ENCODE results near the gene RDM1. TPM values are rescaled to one million over a fixed set of nuclear protein-coding genes. Genes with fewer than 3 reads are reported as not detected.

Gene RDM1
- 0.28 and 1.3 TPM in 2 replicates for total RNA-seq

GRCh38 chr17:35930211-35931065, at the start of gene RDM1:
Gene RDM1, minus strand, starts transcription at chr17:35930773. Its CDS starts 46 bp downstream, at chr17:35930727.

GRCh38 chr17:35943537-35943936, 13.0 kb upstream of the RDM1 start, which contains the start of gene LYZL6:
Gene LYZL6, minus strand, starts transcription at chr17:35943713. Its CDS starts 4,357 bp downstream, at chr17:35939356.

GRCh38 chr17:35879773-35880654, 50.6 kb downstream of the RDM1 start, which contains the start of gene CCL5:
Gene CCL5, minus strand, starts transcription at chr17:35880360.

GRCh38 chr17:35868737-35869136, 61.8 kb downstream of the RDM1 start, which contains the start of gene HEATR9:
Gene HEATR9, minus strand, starts transcription at chr17:35868891. Its CDS starts 149 bp downstream, at chr17:35868742.

Other genes with a start within 250 kb of the RDM1 start
- 1.2 and 3.9 TPM in 2 replicates for gene RASL10B, start 199.1 kb downstream of the RDM1 start, total RNA-seq
- gene GAS2L2, start 177.5 kb downstream of the RDM1 start, total RNA-seq: 0.28 TPM in 1 of 2 replicates, not detected in the other
- gene C17orf50, start 169.9 kb downstream of the RDM1 start, total RNA-seq: not detected in 2 replicates
- gene MMP28, start 135.1 kb downstream of the RDM1 start, total RNA-seq: 0.28 and 0.38 TPM in 2 replicates
- gene TAF15, start 121.3 kb downstream of the RDM1 start, total RNA-seq: 44.5 and 62.1 TPM in 2 replicates
- gene HEATR9, start 61.9 kb downstream of the RDM1 start, total RNA-seq: not detected in 2 replicates
- 0.28 TPM in 1 of 2 replicates, not detected in the other for gene CCL5, start 50.4 kb downstream of the RDM1 start, total RNA-seq
- gene LYZL6, start 12.9 kb upstream of the RDM1 start, total RNA-seq: not detected in 2 replicates
- not detected in 2 replicates for gene CCL16, start 50.7 kb upstream of the RDM1 start, total RNA-seq
- gene CCL14, start 56.0 kb upstream of the RDM1 start, total RNA-seq: not detected in 2 replicates
- not detected in 2 replicates for gene CCL15, start 70.8 kb upstream of the RDM1 start, total RNA-seq
- not detected in 2 replicates for gene CCL23, start 87.2 kb upstream of the RDM1 start, total RNA-seq
- gene CCL18, start 133.5 kb upstream of the RDM1 start, total RNA-seq: not detected in 2 replicates
- 0.56 TPM in 1 of 2 replicates, not detected in the other for gene CCL3, start 159.4 kb upstream of the RDM1 start, total RNA-seq
- not detected in 2 replicates for gene CCL4, start 173.1 kb upstream of the RDM1 start, total RNA-seq
- gene TBC1D3B, start 245.9 kb upstream of the RDM1 start, total RNA-seq: 0.56 TPM in 1 of 2 replicates, not detected in the other